Measurements from ENCODE around the gene IL17RE. TPM values are rescaled to one million over a fixed set of nuclear protein-coding genes. Genes with fewer than 3 reads are reported as not detected.

IL17RE gene
- total RNA-seq, 1 experiment from 2014 or later: 5.0 TPM

- H3K27me3 Mint-ChIP-seq (ENCODE audit: insufficient read depth, unreplicated experiment): no peaks in the 10 kb centered on the region
- H3K4me1 Mint-ChIP-seq (ENCODE audit: insufficient read depth, unreplicated experiment): peaks cover 11% of the 10 kb centered on the region
- POLR2A ChIA-PET: interaction anchor here (1.1 to 8.4 kb wide), 5 partner anchors 11 to 69 kb away, joined by 3 to 98 read pairs (median 31); partner anchors contain the start of gene CRELD1
- TF ChIP-seq CTCF (IDR thresholded peaks at IDR 0.05; ENCODE audit: unreplicated experiment): no peak
- H3K27ac Mint-ChIP-seq (ENCODE audit: low read depth, unreplicated experiment): no peak overlapping the region
- no peaks in the 10 kb centered on the region for H3K9me3 Mint-ChIP-seq (ENCODE audit: unreplicated experiment)
- no peak overlapping the region for H3K4me3 Mint-ChIP-seq (ENCODE audit: unreplicated experiment)
- CTCF ChIA-PET: interaction anchor here (0.9 to 1.0 kb wide), 2 partner anchors 16 to 55 kb away, joined by 3 to 4 read pairs; partner anchors contain the start of gene IL17RE
- BruUV-seq (replicated peaks): no TSS peak
- intact Hi-C loops (cut with micrococcal nuclease): no loop called here
- no peak for DNase-seq (ENCODE audit: unreplicated experiment)
- H3K36me3 Mint-ChIP-seq (ENCODE audit: insufficient read depth, unreplicated experiment): peaks cover 10% of the 10 kb centered on the region
These were observed 15.8 kb downstream of the IL17RE start for GRCh38 chr3:9918261-9919038.

GRCh38 chr3:9928158-9928557 lies 25.5 kb downstream of the IL17RE start:
- Mint-ChIP-seq H3K4me1 (ENCODE audit: insufficient read depth, unreplicated experiment) (peaks cover 9% of the 10 kb centered on the region), H3K27ac (ENCODE audit: low read depth, unreplicated experiment) (no peak overlapping the region), H3K36me3 (ENCODE audit: insufficient read depth, unreplicated experiment) (peaks cover 64% of the 10 kb centered on the region), H3K4me3 (ENCODE audit: unreplicated experiment) (no peak overlapping the region), H3K9me3 (ENCODE audit: unreplicated experiment) (no peaks in the 10 kb centered on the region), H3K27me3 (ENCODE audit: insufficient read depth, unreplicated experiment) (no peaks in the 10 kb centered on the region)
- CTCF ChIA-PET: interaction anchor here (0.6 kb wide), 1 partner anchor 201 kb away, joined by 3 read pairs; no protein-coding TSS in a partner anchor
- intact Hi-C loops (cut with micrococcal nuclease): no loop called here
- no peak for TF ChIP-seq CTCF (IDR thresholded peaks at IDR 0.05; ENCODE audit: unreplicated experiment)
- BruUV-seq (replicated peaks): no TSS peak
- no peak for DNase-seq (ENCODE audit: unreplicated experiment)
- POLR2A ChIA-PET: no interaction called here

GRCh38 chr3:9930804-9931418 lies 28.3 kb downstream of the IL17RE start:
- Mint-ChIP-seq H3K4me3 (ENCODE audit: unreplicated experiment) (no peak overlapping the region), H3K27ac (ENCODE audit: low read depth, unreplicated experiment) (no peak overlapping the region), H3K27me3 (ENCODE audit: insufficient read depth, unreplicated experiment) (no peaks in the 10 kb centered on the region), H3K36me3 (ENCODE audit: insufficient read depth, unreplicated experiment) (peaks cover 61% of the 10 kb centered on the region), H3K9me3 (ENCODE audit: unreplicated experiment) (no peaks in the 10 kb centered on the region), H3K4me1 (ENCODE audit: insufficient read depth, unreplicated experiment) (peaks cover 22% of the 10 kb centered on the region)
- no peak for DNase-seq (ENCODE audit: unreplicated experiment)
- intact Hi-C loops (cut with micrococcal nuclease): loop anchor here (5.0 kb wide), 1 partner anchor 214 kb away; no protein-coding TSS in a partner anchor
- no peak for TF ChIP-seq CTCF (IDR thresholded peaks at IDR 0.05; ENCODE audit: unreplicated experiment)
- no TSS peak for BruUV-seq (replicated peaks)
- CTCF ChIA-PET: interaction anchor here (0.6 to 6.3 kb wide), 13 partner anchors 10 to 270 kb away, joined by 3 to 42 read pairs (median 6); partner anchors contain the start of genes IL17RC and RPUSD3
- POLR2A ChIA-PET: interaction anchor here (0.6 to 6.1 kb wide), 12 partner anchors 14 to 106 kb away, joined by 3 to 49 read pairs (median 4); partner anchors contain the start of genes IL17RC and RPUSD3

- BruUV-seq (replicated peaks): no TSS peak
- TF ChIP-seq CTCF (IDR thresholded peaks at IDR 0.05; ENCODE audit: unreplicated experiment): no peak
- Mint-ChIP-seq H3K27ac (ENCODE audit: low read depth, unreplicated experiment) (peak overlapping the region; percentile 86), H3K36me3 (ENCODE audit: insufficient read depth, unreplicated experiment) (peaks cover 60% of the 10 kb centered on the region), H3K9me3 (ENCODE audit: unreplicated experiment) (no peaks in the 10 kb centered on the region), H3K27me3 (ENCODE audit: insufficient read depth, unreplicated experiment) (no peaks in the 10 kb centered on the region), H3K4me1 (ENCODE audit: insufficient read depth, unreplicated experiment) (peaks cover 23% of the 10 kb centered on the region), H3K4me3 (ENCODE audit: unreplicated experiment) (peak overlapping the region; percentile 90)
- CTCF ChIA-PET: interaction anchor here (0.6 to 6.3 kb wide), 19 partner anchors 9 to 347 kb away, joined by 3 to 42 read pairs (median 5); partner anchors contain the start of genes IL17RC and IL17RE
- intact Hi-C loops (cut with micrococcal nuclease): loop anchor here (5.0 kb wide), 1 partner anchor 215 kb away; no protein-coding TSS in a partner anchor
- POLR2A ChIA-PET: interaction anchor here (0.7 to 6.1 kb wide), 16 partner anchors 14 to 292 kb away, joined by 3 to 49 read pairs (median 8); partner anchors contain the start of genes ARPC4, CAMK1, IL17RC and IL17RE
- no peak for DNase-seq (ENCODE audit: unreplicated experiment)
These were observed 29.8 kb downstream of the IL17RE start for GRCh38 chr3:9932535-9932842.

Measured in MCF 10A (cell line).